LNCaP clone FGC (cell line): ENCODE results near the gene BNC2.
"Not testable (repeated sequence)": the region's sequence is repeated elsewhere in the genome, so short reads cannot be mapped to it uniquely, and the experiment has no call there.

ENCODE experiments used
- DNase-seq: peaks from one replicate; pipeline ENCODE4 v3.0.0-alpha.2; 2011; ENCODE audit warnings: low read depth
- H3K4me3 ChIP-seq: 2 replicates; pipeline ENCODE4 v1.5.1; 2011; ENCODE audit warnings: mild to moderate bottlenecking, low read depth, low read length, control low read depth
- CTCF ChIP-seq: IDR thresholded peaks from 2 replicates; pipeline ENCODE4 v1.5.1; 2012; ENCODE audit warnings: mild to moderate bottlenecking; ENCODE audit not compliant: control insufficient read depth, insufficient read depth; ENCODE audit errors: extremely low read depth

The BNC2 gene

GRCh38 chr9:16870596-16871335 is at the start of gene BNC2:
BNC2 (minus strand) TSS chr9:16870670; CDS start chr9:16870648, 22 bp downstream.
- DNase-seq: no peak
- peak within 1 kb of the TSS; percentile 62 for H3K4me3 ChIP-seq
- TF ChIP-seq CTCF: no peak

GRCh38 chr9:16918920-16919319 is 48.5 kb upstream of the BNC2 start:
- TF ChIP-seq CTCF: no peak
- no peak for DNase-seq
- no peak overlapping the region for H3K4me3 ChIP-seq

GRCh38 chr9:16915126-16915831 is 44.8 kb upstream of the BNC2 start:
- no peak overlapping the region for H3K4me3 ChIP-seq
- no peak for TF ChIP-seq CTCF
- DNase-seq: no peak

- no peak for TF ChIP-seq CTCF
- DNase-seq: no peak
- no peak overlapping the region for H3K4me3 ChIP-seq
Measured at GRCh38 chr9:16912197-16912596, 41.7 kb upstream of the BNC2 start.

GRCh38 chr9:16908206-16908605 is 37.7 kb upstream of the BNC2 start:
- DNase-seq: not testable (repeated sequence)

GRCh38 chr9:16904655-16905054 is 34.2 kb upstream of the BNC2 start:
- TF ChIP-seq CTCF: no peak
- no peak for DNase-seq
- no peak overlapping the region for H3K4me3 ChIP-seq

More at GRCh38 chr9:16908206-16908605, 37.7 kb upstream of the BNC2 start:
- H3K4me3 ChIP-seq: not testable (repeated sequence)

- DNase-seq: no peak
- H3K4me3 ChIP-seq: no peak overlapping the region
- TF ChIP-seq CTCF: no peak
Measured at GRCh38 chr9:16901590-16901989, 31.1 kb upstream of the BNC2 start.
